Stimulated activated CD4-positive, alpha-beta T cell treated with anti-CD3 and anti-CD28 coated beads, TNF-alpha, amount 100 ng/mL, for 4 hours (primary cell): ENCODE results near the gene MTHFD1L.
A peak's percentile ranks its signal among the peaks of the same experiment; 100 is the strongest.
"Not testable (repeated sequence)": the region's sequence is repeated elsewhere in the genome, so short reads cannot be mapped to it uniquely, and the experiment has no call there.

Experiments
- DNase-seq, 3 experiments: peaks; one replicate each; pipeline ENCODE4 v3.0.0-alpha.2; 2020; ENCODE audit warnings: low read depth in 3 of 3

MTHFD1L gene

GRCh38 chr6:150865406-150866146, at the start of gene MTHFD1L:
TSS of gene MTHFD1L (plus strand) at chr6:150865702. CDS start at chr6:150865823, 121 bp downstream.
- peak; percentile 67 for DNase-seq

- not testable (repeated sequence) for DNase-seq
Measured at GRCh38 chr6:150816554-150816953, 48.9 kb upstream of the MTHFD1L start.

- DNase-seq = no peak
Measured at GRCh38 chr6:150822932-150823331, 42.6 kb upstream of the MTHFD1L start.

- DNase-seq = no peak
Measured at GRCh38 chr6:150826788-150827187, 38.7 kb upstream of the MTHFD1L start.

GRCh38 chr6:150828107-150828506, 37.4 kb upstream of the MTHFD1L start:
- DNase-seq = not testable (repeated sequence)

GRCh38 chr6:150830439-150831165, 34.9 kb upstream of the MTHFD1L start:
- no peak for DNase-seq

GRCh38 chr6:150831577-150831976, 33.9 kb upstream of the MTHFD1L start:
- DNase-seq = no peak

- no peak for DNase-seq
Measured at GRCh38 chr6:150835620-150836019, 29.9 kb upstream of the MTHFD1L start.

- no peak for DNase-seq
Measured at GRCh38 chr6:150840185-150840584, 25.3 kb upstream of the MTHFD1L start.

GRCh38 chr6:150841189-150841588, 24.3 kb upstream of the MTHFD1L start:
- DNase-seq = no peak

GRCh38 chr6:150841697-150842096, 23.8 kb upstream of the MTHFD1L start:
- DNase-seq = no peak

- DNase-seq = no peak
Measured at GRCh38 chr6:150844371-150844770, 21.1 kb upstream of the MTHFD1L start.

- DNase-seq = no peak
Measured at GRCh38 chr6:150846641-150847040, 18.9 kb upstream of the MTHFD1L start.

GRCh38 chr6:150848400-150848799, 17.1 kb upstream of the MTHFD1L start:
- no peak for DNase-seq

- DNase-seq = not testable (repeated sequence)
Measured at GRCh38 chr6:150854392-150854791, 11.1 kb upstream of the MTHFD1L start.

- DNase-seq = not testable (repeated sequence)
Measured at GRCh38 chr6:150855171-150855570, 10.3 kb upstream of the MTHFD1L start.

GRCh38 chr6:150857062-150857944, 8.2 kb upstream of the MTHFD1L start:
- no peak for DNase-seq

- DNase-seq = no peak
Measured at GRCh38 chr6:150857945-150858308, 7.6 kb upstream of the MTHFD1L start.

GRCh38 chr6:150861448-150862168, 3.9 kb upstream of the MTHFD1L start:
- not testable (repeated sequence) for DNase-seq

GRCh38 chr6:150863213-150863928, 2.1 kb upstream of the MTHFD1L start:
- DNase-seq = no peak

GRCh38 chr6:150865043-150865405, 478 bp upstream of the MTHFD1L start:
- DNase-seq = no peak
